PC-9 (cell line): Measurements from ENCODE around the gene MYLK. TPM values are rescaled to one million over a fixed set of nuclear protein-coding genes. Genes with fewer than 3 reads are reported as not detected.

Source experiments
- BruUV-seq: library from RNA; stranded (reverse); fragments of 400-500 nt; replicated peaks from 2 replicates; lab custom pipeline; 2021; lab: Mats Ljungman, UMichigan
- CTCF ChIA-PET: fragments of 300-600 bp; sonication (Branson Sonifier 250); formaldehyde crosslinking; loops from one replicate; lab custom pipeline; 2022; ENCODE audit warnings: antibody characterized with exemption; lab: Charles Lee
- POLR2A ChIA-PET: fragments of 300-600 bp; sonication (Branson Sonifier 250); formaldehyde crosslinking; loops from one replicate; lab custom pipeline; 2022; ENCODE audit warnings: antibody characterized with exemption; ENCODE audit not compliant: unreplicated experiment; lab: Charles Lee
- DNase-seq, 2 experiments: peaks; one replicate each; pipeline versions ENCODE4 v3.0.0 to v3.0.0-alpha.2; 2015 to 2022; ENCODE audit warnings: mixed read lengths in 1 of 2
- H2AFZ ChIP-seq: fragments of 200-600 bp; sonication (generic); 2 replicates; pipeline ENCODE4 v1.8.1; 2017; ENCODE audit warnings: antibody characterized with exemption
- H3F3A ChIP-seq: fragments of 200-600 bp; sonication (generic); 2 replicates; pipeline ENCODE4 v1.8.1; 2017; ENCODE audit warnings: antibody characterized with exemption, mild to moderate bottlenecking, low read depth; ENCODE audit not compliant: insufficient read depth
- H3K27ac ChIP-seq: fragments of 200-600 bp; sonication (generic); 2 replicates; pipeline ENCODE4 v1.6.1; 2016; ENCODE audit warnings: mixed run types
- H3K27me3 ChIP-seq: fragments of 200-600 bp; sonication (generic); 2 replicates; pipeline ENCODE4 v1.6.1; 2016; ENCODE audit warnings: low read depth, mixed run types; ENCODE audit not compliant: insufficient read depth
- H3K36me3 ChIP-seq: fragments of 200-600 bp; sonication (generic); 2 replicates; pipeline ENCODE4 v1.6.1; 2016; ENCODE audit warnings: low read depth, mixed run types
- H3K4me1 ChIP-seq: fragments of 200-600 bp; sonication (generic); replicated peaks from 2 replicates; pipeline ENCODE4 v1.6.1; 2016; ENCODE audit warnings: mixed run types; ENCODE audit not compliant: insufficient read depth
- H3K4me2 ChIP-seq: fragments of 200-600 bp; sonication (generic); 2 replicates; pipeline ENCODE4 v1.6.1; 2017; ENCODE audit warnings: mixed run types
- H3K4me3 ChIP-seq: fragments of 200-600 bp; sonication (generic); 2 replicates; pipeline ENCODE4 v1.6.1; 2016; ENCODE audit warnings: mixed run types
- H3K79me2 ChIP-seq: fragments of 200-600 bp; sonication (generic); 2 replicates; pipeline ENCODE4 v1.6.1; 2017; ENCODE audit warnings: low read depth, mixed run types
- H3K9me2 ChIP-seq: fragments of 200-600 bp; sonication (generic); 2 replicates; pipeline ENCODE4 v1.8.1; 2017; ENCODE audit warnings: mild to moderate bottlenecking; ENCODE audit not compliant: insufficient read depth
- H3K9me3 ChIP-seq: fragments of 200-600 bp; sonication (generic); 2 replicates; pipeline ENCODE4 v1.8.1; 2016; ENCODE audit warnings: low read depth; ENCODE audit not compliant: insufficient read depth
- H4K20me1 ChIP-seq: fragments of 200-600 bp; sonication (generic); 2 replicates; pipeline ENCODE4 v1.8.1; 2017; ENCODE audit not compliant: insufficient read depth
- EZH2 ChIP-seq: fragments of 200-600 bp; sonication (generic); IDR thresholded peaks from 2 replicates; pipeline ENCODE4 v1.8.0; 2017; ENCODE audit warnings: antibody characterized with exemption, low read depth
- intact Hi-C: fragments of 100-400 bp; cut with micrococcal nuclease; formaldehyde crosslinking; loops from one replicate; pipeline ENCODE4 v1.10.0; 2022; ENCODE audit not compliant: unreplicated experiment
- total RNA-seq: library from RNA; stranded (reverse); gene quantifications from 2 replicates; pipeline ENCODE4 v1.2.3, GENCODE V29; 2021
- TF ChIP-seq, protein P1 (sequence below): fragments of 200-600 bp; sonication (generic); conservative IDR thresholded peaks from 2 replicates; pipeline ENCODE4 v1.6.1; 2017; ENCODE audit warnings: mixed run types, antibody characterized with exemption, mild to moderate bottlenecking, moderate library complexity

MYLK gene
- total RNA-seq, 1 experiment from 2014 or later = 0.72 TPM

DNA sequence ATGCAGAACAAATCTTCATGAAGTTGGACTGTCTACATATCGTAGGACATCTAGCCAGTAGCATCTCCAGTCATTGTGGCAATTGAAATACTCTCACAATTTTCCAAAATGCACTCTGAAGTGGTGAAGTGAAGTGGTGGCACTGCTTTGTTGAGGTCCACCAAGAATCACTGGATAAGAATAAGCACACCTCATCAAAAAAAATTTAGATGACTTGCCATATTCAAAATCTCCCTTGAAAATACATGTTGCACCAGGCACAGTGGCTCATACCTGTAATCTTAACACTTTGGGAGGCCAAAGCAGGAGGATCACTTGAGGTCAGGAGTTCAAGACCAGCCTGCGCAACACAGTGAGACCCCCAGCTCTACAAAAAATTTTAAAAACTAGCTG, 312.2 kb downstream of the MYLK start:
- H3F3A ChIP-seq = 0 out of 2 replicates have a peak, but pooled peaks cover 5% of the 10 kb centered on the region
- peaks cover 23% of the 10 kb centered on the region for H4K20me1 ChIP-seq
- POLR2A ChIA-PET = interaction anchor here (0.7 kb wide), 1 partner anchor 747 kb away, joined by 4 read pairs; no protein-coding TSS in a partner anchor
- H3K79me2 ChIP-seq = peaks cover 32% of the 10 kb centered on the region
- intact Hi-C loops = no loop called here
- no peaks in the 10 kb centered on the region for H3K27me3 ChIP-seq
- BruUV-seq = no TSS peak
- no peaks in the 10 kb centered on the region for H3K4me1 ChIP-seq
- CTCF ChIA-PET = interaction anchor here (0.7 kb wide), 1 partner anchor 46 kb away, joined by 3 read pairs; no protein-coding TSS in a partner anchor
- no peak for DNase-seq
- TF ChIP-seq, protein P1, sequence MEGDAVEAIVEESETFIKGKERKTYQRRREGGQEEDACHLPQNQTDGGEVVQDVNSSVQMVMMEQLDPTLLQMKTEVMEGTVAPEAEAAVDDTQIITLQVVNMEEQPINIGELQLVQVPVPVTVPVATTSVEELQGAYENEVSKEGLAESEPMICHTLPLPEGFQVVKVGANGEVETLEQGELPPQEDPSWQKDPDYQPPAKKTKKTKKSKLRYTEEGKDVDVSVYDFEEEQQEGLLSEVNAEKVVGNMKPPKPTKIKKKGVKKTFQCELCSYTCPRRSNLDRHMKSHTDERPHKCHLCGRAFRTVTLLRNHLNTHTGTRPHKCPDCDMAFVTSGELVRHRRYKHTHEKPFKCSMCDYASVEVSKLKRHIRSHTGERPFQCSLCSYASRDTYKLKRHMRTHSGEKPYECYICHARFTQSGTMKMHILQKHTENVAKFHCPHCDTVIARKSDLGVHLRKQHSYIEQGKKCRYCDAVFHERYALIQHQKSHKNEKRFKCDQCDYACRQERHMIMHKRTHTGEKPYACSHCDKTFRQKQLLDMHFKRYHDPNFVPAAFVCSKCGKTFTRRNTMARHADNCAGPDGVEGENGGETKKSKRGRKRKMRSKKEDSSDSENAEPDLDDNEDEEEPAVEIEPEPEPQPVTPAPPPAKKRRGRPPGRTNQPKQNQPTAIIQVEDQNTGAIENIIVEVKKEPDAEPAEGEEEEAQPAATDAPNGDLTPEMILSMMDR = no peak
- TF ChIP-seq EZH2 = no peak
- H2AFZ ChIP-seq = no peak overlapping the region
- H3K27ac ChIP-seq = no peak overlapping the region
- no peak overlapping the region for H3K4me2 ChIP-seq
- H3K36me3 ChIP-seq = peaks cover 23% of the 10 kb centered on the region
- no peak overlapping the region for H3K4me3 ChIP-seq
- H3K9me2 ChIP-seq = peaks cover 4% of the 10 kb centered on the region; the same call in 1 of the 2 replicates
- H3K9me3 ChIP-seq = no peaks in the 10 kb centered on the region

DNA sequence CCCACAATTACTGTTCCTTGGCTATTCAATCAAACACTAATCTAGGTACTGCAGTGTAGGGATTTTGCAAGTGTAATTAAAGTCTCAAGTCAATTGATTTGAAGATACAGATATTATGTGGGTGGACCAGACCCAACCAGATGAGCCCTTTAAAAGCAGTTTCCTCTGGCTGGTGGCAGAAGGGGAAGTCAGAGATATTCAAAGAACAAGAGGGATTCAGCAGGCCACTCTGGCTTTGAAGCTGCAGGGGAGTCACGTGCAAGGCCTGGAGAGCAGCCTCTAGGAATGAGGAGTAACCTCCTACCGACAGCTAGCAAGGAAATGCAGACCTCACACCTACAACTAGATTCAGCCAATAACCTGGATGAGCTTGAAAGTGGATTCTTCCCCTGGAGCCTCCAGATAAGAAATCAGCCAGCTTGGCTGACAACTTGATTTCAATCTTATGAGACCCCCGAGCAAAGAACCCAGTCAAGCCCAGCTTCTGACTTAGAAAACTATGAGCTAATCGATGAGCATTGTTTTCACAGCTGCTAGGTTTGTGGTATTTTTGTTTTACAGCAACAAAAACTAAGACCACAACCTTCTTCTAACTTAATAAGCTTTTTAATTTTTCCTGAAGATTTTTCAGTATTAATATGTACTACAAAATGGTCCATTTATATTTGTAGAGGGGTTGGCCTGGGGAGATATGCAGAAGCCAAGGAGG, 312.7 kb downstream of the MYLK start:
- no peaks in the 10 kb centered on the region for H3K27me3 ChIP-seq
- H3K9me3 ChIP-seq = no peaks in the 10 kb centered on the region
- H3K9me2 ChIP-seq = peaks cover 4% of the 10 kb centered on the region; the same call in 1 of the 2 replicates
- DNase-seq = no peak
- ChIA-PET POLR2A (interaction anchor here (0.7 kb wide), 1 partner anchor 746 kb away, joined by 4 read pairs; no protein-coding TSS in a partner anchor), CTCF (interaction anchor here (0.5 to 0.7 kb wide), 2 partner anchors 46 to 490 kb away, joined by 3 read pairs; no protein-coding TSS in a partner anchor)
- peaks cover 23% of the 10 kb centered on the region for H3K36me3 ChIP-seq
- no peaks in the 10 kb centered on the region for H3K4me1 ChIP-seq
- no peak overlapping the region for H3K27ac ChIP-seq
- no peak overlapping the region for H2AFZ ChIP-seq
- peaks cover 32% of the 10 kb centered on the region for H3K79me2 ChIP-seq
- intact Hi-C loops = no loop called here
- H3K4me2 ChIP-seq = no peak overlapping the region
- TF ChIP-seq, protein P1 = no peak
- TF ChIP-seq EZH2 = no peak
- no TSS peak for BruUV-seq
- peaks cover 23% of the 10 kb centered on the region for H4K20me1 ChIP-seq
- H3K4me3 ChIP-seq = no peak overlapping the region
- H3F3A ChIP-seq = 0 out of 2 replicates have a peak, but pooled peaks cover 5% of the 10 kb centered on the region

DNA sequence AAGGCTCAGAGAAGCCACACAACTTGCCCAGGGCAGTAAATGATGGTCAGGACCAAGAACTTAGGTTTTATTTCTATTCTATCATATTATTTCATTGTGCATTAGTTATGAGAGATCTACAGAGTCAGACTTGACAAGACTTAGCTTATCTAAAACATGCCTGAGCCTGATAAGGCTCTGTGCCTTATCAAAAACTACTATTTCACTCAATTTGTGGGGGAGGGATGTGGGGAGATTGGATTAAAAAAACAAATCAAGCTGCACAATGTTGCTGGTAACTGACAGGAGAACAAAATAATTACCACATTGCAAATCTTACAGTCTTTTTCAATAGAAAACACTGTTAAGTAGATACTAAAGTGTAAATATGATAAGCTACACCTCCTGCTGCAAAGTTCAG, 315.3 kb downstream of the MYLK start:
- Histone ChIP-seq H3K4me1 (no peaks in the 10 kb centered on the region), H3K9me3 (no peaks in the 10 kb centered on the region)

More for the DNA sequence above, 315.3 kb downstream of the MYLK start:
- intact Hi-C loops = loop anchor here (5.0 kb wide), 1 partner anchor 148 kb away; no protein-coding TSS in a partner anchor
- TF ChIP-seq, protein P1 = no peak
- no peak for TF ChIP-seq EZH2
- ChIA-PET POLR2A (interaction anchor here (0.7 kb wide), 1 partner anchor 18 kb away, joined by 4 read pairs; no protein-coding TSS in a partner anchor), CTCF (interaction anchor here (0.5 kb wide), 1 partner anchor 66 kb away, joined by 3 read pairs; no protein-coding TSS in a partner anchor)
- Histone ChIP-seq H3K4me3 (no peak overlapping the region), H4K20me1 (peaks cover 17% of the 10 kb centered on the region), H3K9me2 (peaks cover 4% of the 10 kb centered on the region; the same call in 1 of the 2 replicates), H3F3A (no peaks in the 10 kb centered on the region), H3K36me3 (peaks cover 19% of the 10 kb centered on the region), H3K79me2 (peaks cover 28% of the 10 kb centered on the region), H3K4me2 (no peak overlapping the region), H3K27me3 (no peaks in the 10 kb centered on the region), H2AFZ (no peak overlapping the region), H3K27ac (no peak overlapping the region)
- no TSS peak for BruUV-seq
- no peak for DNase-seq
